ENCODE data around the gene FEV.

Gene FEV

GRCh38 chr2:219022616-219023015 lies 37.6 kb upstream of the FEV start:
- Histone ChIP-seq H3K9ac (no peak overlapping the region), H3K36me3 (ENCODE audit: insufficient read depth) (no peaks in the 10 kb centered on the region), H2AFZ (ENCODE audit: low read depth) (no peak overlapping the region), H4K20me1 (ENCODE audit: insufficient read depth) (no peaks in the 10 kb centered on the region), H3K27ac (no peak overlapping the region), H3K79me2 (ENCODE audit: insufficient read depth, low read depth) (no peaks in the 10 kb centered on the region), H3K4me3 (IDR thresholded peaks at IDR 0.05; ENCODE audit: insufficient read depth, low read depth, low read length) (no peak overlapping the region), H3K4me2 (no peak overlapping the region), H3K27me3 (ENCODE audit: insufficient read depth, low read depth) (peaks cover 44% of the 10 kb centered on the region), H3K4me1 (ENCODE audit: low read depth, poor library complexity, severe bottlenecking) (no peaks in the 10 kb centered on the region)
- no peak for TF ChIP-seq CTCF (conservative IDR thresholded peaks at IDR 0.05; ENCODE audit: low read depth, low read length)

DNA sequence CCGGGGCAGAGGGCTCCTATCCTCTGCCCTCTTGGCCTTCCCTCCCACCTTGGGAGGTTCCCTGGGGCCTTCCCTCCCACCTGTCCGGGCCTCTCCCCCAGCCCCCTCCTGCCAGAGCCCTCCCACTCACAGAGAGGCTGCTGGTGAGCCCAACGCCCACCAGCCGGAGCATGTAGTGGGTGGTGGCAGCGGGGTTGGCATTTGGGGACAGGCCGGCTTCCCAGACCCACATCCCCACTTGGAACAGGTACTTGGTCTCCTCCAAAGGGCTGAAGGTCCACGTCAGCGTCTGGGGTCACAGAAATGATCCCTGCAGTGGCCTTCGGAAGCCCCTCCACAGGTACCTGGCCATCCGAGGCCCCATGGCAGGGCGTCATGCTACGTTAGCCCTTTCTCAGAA lies 37.1 kb upstream of the FEV start:
- no peaks in the 10 kb centered on the region for H3K4me1 ChIP-seq (ENCODE audit: low read depth, poor library complexity, severe bottlenecking)
- no peak overlapping the region for H2AFZ ChIP-seq (ENCODE audit: low read depth)
- no peak for TF ChIP-seq CTCF (conservative IDR thresholded peaks at IDR 0.05; ENCODE audit: low read depth, low read length)
- H3K36me3 ChIP-seq (ENCODE audit: insufficient read depth), result no peaks in the 10 kb centered on the region
- no peak overlapping the region for H3K4me2 ChIP-seq
- H3K27me3 ChIP-seq (ENCODE audit: insufficient read depth, low read depth), result peaks cover 45% of the 10 kb centered on the region
- H3K27ac ChIP-seq, result no peak overlapping the region
- no peak overlapping the region for H3K4me3 ChIP-seq (IDR thresholded peaks at IDR 0.05; ENCODE audit: insufficient read depth, low read depth, low read length)
- no peaks in the 10 kb centered on the region for H4K20me1 ChIP-seq (ENCODE audit: insufficient read depth)
- no peak overlapping the region for H3K9ac ChIP-seq
- H3K79me2 ChIP-seq (ENCODE audit: insufficient read depth, low read depth), result no peaks in the 10 kb centered on the region

DNA sequence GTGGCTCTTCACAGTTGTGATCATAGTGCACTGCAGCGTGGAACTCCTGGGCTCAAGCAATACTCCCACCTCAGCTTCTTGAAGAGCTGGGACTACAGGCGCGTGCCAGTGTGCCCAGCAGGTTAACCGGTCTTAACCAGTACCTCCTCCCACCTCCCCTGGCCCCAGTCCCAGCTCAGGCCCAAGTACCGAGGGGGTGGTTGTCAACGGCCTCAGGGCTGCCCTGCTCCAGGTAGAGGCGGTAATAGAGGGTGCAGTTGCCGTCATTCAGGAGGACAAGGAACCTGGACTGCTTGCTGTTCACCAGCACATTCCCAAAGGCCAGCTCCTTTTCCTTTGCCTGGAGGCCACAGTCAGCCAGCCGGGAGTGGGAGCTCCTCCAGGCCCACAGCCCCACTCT lies 36.6 kb upstream of the FEV start:
- H2AFZ ChIP-seq (ENCODE audit: low read depth), result no peak overlapping the region
- H3K36me3 ChIP-seq (ENCODE audit: insufficient read depth), result no peaks in the 10 kb centered on the region
- no peaks in the 10 kb centered on the region for H3K4me1 ChIP-seq (ENCODE audit: low read depth, poor library complexity, severe bottlenecking)
- H3K4me3 ChIP-seq (IDR thresholded peaks at IDR 0.05; ENCODE audit: insufficient read depth, low read depth, low read length), result no peak overlapping the region
- H4K20me1 ChIP-seq (ENCODE audit: insufficient read depth), result no peaks in the 10 kb centered on the region
- H3K79me2 ChIP-seq (ENCODE audit: insufficient read depth, low read depth), result no peaks in the 10 kb centered on the region
- H3K4me2 ChIP-seq, result no peak overlapping the region
- H3K27ac ChIP-seq, result no peak overlapping the region
- H3K27me3 ChIP-seq (ENCODE audit: insufficient read depth, low read depth), result peaks cover 45% of the 10 kb centered on the region; the same call in 1 of the 2 replicates
- no peak overlapping the region for H3K9ac ChIP-seq
- TF ChIP-seq CTCF (conservative IDR thresholded peaks at IDR 0.05; ENCODE audit: low read depth, low read length), result no peak

DNA sequence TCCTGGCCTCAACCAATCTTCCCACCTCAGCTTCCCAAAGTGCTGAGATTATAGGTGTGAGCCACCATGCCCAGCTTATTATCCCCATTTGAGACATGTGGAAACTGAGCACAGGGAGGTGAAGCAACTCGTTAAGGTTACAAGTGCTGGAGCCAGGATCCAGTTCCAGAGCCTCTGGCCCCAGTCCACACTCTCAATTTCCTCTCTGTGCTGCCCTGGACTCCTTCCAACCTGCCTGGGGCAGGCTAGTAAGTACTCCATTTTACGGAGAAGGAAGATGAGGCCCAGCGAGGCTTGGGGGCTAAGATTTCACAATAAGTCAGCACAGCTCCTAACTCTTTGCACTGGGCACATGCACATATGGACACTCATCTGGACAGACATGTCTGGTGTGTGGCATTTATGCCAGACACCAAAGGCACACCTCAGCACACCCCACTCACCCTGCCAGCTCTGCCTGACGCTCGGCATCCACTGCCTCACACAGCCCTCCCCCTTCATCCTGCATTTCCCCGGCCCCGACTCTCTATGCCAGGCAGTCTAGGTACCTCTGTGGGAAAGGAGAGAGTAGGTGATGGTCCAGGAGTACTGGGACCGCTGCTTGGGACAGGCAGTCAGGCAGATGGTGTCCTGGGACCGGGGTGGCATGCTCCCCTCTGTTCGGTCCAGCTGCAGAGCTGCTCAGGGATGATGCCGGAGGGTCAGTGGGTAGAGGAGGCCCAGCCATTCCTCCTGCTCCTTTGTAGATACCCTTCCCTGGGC lies 35.8 kb upstream of the FEV start:
- H3K27me3 ChIP-seq (ENCODE audit: insufficient read depth, low read depth), result peaks cover 41% of the 10 kb centered on the region; the same call in 1 of the 2 replicates
- H3K4me3 ChIP-seq (IDR thresholded peaks at IDR 0.05; ENCODE audit: insufficient read depth, low read depth, low read length), result no peak overlapping the region
- TF ChIP-seq CTCF (conservative IDR thresholded peaks at IDR 0.05; ENCODE audit: low read depth, low read length), result no peak
- no peaks in the 10 kb centered on the region for H3K36me3 ChIP-seq (ENCODE audit: insufficient read depth)
- no peak overlapping the region for H3K27ac ChIP-seq
- no peak overlapping the region for H2AFZ ChIP-seq (ENCODE audit: low read depth)
- no peak overlapping the region for H3K4me2 ChIP-seq
- H4K20me1 ChIP-seq (ENCODE audit: insufficient read depth), result no peaks in the 10 kb centered on the region
- no peaks in the 10 kb centered on the region for H3K4me1 ChIP-seq (ENCODE audit: low read depth, poor library complexity, severe bottlenecking)
- H3K79me2 ChIP-seq (ENCODE audit: insufficient read depth, low read depth), result no peaks in the 10 kb centered on the region
- H3K9ac ChIP-seq, result no peak overlapping the region
